Measurements from ENCODE around the gene LRRC36.

GRCh38 chr16:67431775-67432505 lies 105.3 kb downstream of the LRRC36 start:
- TF ChIP-seq GATA2 (IDR thresholded peaks at IDR 0.05; ENCODE audit: low read depth, low read length) (no peak), GATA3 (IDR thresholded peaks at IDR 0.05; ENCODE audit: low read depth, low read length) (no peak)
